Right ventricle myocardium superior (tissue), 1 donor: ENCODE data around the gene CASKIN1. TPM values are rescaled to one million over a fixed set of nuclear protein-coding genes. Genes with fewer than 3 reads are reported as not detected.

Source experiments
- ATAC-seq: fragments of 200-7000 bp; cut with Tn5 transposase; one replicate; pipeline ENCODE4 v1.9.1; 2020; ENCODE audit warnings: mild to moderate bottlenecking; ENCODE audit not compliant: poor library complexity
- DNase-seq: peaks from one replicate; pipeline ENCODE4 v3.0.0-alpha.2; 2020
- intact Hi-C: fragments of 100-400 bp; cut with DNase I; formaldehyde crosslinking; loops from one replicate; pipeline ENCODE4 v1.11.2; 2022
- total RNA-seq: library from RNA; stranded (reverse); fragmentation: NEBNext Ultra II Directional; extraction: Animal tissue kit (Norgen Biotek cat#: 25700); gene quantifications from one replicate; pipeline ENCODE4 v1.2.1, GENCODE V29; 2021
- donor health status: DM: no; HTN: yes; CAD: no; lungs with severe emphysema.

Gene CASKIN1
- total RNA-seq, 1 donor from 2014 or later, result 5.3 TPM

DNA sequence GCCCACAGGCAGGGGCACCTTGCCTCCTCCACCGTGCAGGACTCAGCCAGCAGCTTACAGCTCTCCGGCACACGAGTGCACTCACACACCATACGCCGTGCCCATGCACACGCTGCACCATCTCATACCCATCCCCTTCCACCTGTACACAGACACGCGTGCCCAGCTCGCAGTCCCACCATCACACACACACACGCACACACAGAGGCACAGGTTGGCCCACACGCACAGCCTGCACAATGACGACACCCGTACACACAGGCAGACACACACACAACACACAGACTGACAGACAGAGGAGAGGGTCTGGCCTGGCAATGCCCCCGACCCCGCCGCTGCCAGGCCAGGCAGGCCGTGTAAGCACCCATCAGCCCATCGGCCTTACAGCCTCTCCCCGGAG lies 12.1 kb downstream of the CASKIN1 start:
- no peak for ATAC-seq
- no peak for DNase-seq
- intact Hi-C loops, result loop anchor here (10.0 kb wide), 1 partner anchor 60 kb away; no protein-coding TSS in a partner anchor

DNA sequence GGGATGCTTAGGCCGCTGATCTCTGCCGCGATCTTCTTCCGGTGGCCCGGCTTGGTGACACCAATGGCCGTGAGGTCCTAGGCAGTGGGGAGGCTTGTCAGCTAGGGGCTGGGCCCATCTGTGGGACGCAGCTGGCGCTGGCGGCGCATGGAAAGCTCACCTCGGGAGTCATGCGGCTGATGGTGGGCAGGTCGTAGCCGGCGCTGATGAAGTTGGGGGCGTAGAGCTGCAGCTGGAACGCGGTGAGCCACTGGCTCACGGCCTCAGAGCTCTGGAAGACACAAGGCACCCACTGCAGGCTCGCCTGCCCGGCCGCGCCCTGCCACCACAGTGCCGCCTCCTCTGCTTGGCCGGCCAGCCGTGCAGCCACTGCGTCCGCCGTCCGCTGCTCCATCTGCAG lies 12.7 kb downstream of the CASKIN1 start:
- intact Hi-C loops, result loop anchor here (10.0 kb wide), 1 partner anchor 61 kb away; no protein-coding TSS in a partner anchor
- no peak for ATAC-seq
- no peak for DNase-seq

DNA sequence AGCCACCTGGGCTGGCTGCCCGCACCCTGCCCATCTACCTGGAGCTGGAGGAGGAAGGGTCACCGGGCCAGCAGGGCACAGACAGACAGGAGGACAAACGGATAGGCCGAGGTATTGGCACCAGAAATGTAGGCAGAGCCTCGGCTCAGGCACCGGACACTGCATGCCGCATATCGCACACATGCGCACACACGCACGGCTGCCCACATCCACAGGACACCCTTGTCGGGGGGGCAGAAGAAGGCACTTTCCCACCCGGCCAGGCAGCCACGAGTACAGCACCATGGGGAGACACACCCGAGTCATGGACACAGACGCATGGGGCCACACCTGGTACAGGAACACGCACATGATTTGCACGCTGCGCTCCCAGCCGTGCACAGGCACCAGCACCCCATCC lies 14.5 kb downstream of the CASKIN1 start:
- DNase-seq (no peak), ATAC-seq (no peak)
- intact Hi-C loops, result loop anchor here (10.0 kb wide), 1 partner anchor 63 kb away; no protein-coding TSS in a partner anchor

DNA sequence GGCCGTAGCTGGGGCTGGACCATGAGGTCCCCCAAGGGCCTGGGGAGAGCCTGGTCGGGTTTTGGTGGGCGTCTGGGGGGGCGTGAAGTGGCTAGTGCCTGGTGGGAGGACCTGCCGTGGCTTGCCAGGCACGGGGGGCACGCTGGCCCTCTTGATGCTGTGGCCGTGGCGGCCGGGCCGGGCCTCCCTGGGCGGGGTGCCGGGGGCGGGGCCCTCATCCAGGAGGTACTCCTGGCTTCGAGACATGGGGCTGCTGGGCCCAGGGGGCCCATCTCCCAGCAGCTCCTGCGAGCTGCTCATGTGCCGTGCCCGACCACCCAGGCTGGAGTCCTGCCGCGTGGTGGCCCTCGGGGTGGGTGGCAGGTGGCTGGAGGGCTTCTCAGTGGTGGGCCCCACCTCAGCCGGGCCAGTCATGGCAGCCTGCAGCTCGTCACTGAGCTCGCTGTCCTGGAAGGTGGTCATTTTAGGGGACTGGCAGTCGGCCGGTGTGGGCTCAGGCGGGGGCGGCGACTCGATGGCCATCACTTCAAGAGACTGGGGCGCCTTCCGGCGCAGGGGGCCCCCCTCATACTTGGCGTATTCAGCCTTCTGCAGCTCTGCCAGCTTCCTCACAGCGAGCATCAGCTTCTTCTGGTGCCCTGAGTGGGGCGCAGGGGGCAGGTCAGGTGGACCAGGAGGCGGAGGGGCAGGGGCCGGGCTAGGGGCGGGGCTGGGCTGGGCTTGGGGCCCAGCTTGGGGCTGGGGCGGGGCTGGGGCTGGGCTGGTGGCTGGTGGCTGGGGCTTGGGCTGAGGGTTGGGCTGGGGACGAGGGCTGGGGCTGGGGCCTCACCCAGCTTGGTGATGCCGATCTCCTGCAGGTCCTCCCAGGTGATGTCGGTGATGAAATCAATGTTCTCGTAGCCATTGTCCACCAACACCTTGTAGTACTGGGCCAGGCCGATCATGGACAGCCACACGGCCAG lies 15.2 kb downstream of the CASKIN1 start:
- intact Hi-C loops, result loop anchor here (10.0 kb wide), 1 partner anchor 64 kb away; no protein-coding TSS in a partner anchor
- no peak for ATAC-seq
- no peak for DNase-seq

DNA sequence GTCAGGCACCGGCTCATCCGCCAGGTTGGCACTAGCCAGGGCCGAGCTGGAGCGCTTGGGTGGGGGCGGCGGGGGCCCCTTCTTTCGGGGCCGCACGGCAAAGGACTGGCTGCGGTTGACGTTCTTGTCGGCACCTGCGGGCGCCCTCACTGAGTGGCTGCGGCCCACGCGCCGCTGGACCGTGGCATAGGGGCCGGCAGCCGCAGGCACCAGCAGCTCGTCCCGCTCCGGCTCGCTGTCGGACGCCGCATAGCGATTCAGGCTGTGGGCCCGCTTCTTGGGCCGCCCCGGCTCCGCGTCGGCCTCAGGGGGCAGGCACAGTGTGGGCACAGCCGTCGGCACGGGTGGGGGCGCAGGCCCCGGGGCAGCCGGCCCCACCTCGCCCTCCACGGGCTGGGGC lies 15.9 kb downstream of the CASKIN1 start:
- ATAC-seq, result no peak
- no peak for DNase-seq
- intact Hi-C loops, result loop anchor here (10.0 kb wide), 1 partner anchor 64 kb away; no protein-coding TSS in a partner anchor

DNA sequence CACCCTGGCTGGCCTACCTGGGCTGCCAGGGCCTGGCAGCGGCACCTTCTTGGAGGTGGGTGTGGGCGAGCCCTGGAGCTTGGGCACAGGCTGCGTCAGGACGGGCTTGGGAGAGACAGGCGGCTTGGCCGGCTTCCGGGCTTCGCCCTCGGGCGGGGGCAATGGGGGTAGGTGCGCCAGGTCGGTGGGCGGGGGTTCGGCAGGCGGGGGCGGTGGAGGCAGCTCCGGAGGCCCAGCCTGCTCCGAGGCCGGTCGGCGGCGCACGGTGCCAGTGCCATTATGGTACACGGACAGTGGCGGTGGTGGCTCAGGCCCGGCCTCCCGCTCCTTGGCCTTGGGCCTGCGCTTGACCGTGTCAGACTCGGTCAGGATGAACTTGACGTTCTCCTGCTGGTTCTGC lies 16.8 kb downstream of the CASKIN1 start:
- no peak for DNase-seq
- ATAC-seq, result no peak
- intact Hi-C loops, result no loop called here

DNA sequence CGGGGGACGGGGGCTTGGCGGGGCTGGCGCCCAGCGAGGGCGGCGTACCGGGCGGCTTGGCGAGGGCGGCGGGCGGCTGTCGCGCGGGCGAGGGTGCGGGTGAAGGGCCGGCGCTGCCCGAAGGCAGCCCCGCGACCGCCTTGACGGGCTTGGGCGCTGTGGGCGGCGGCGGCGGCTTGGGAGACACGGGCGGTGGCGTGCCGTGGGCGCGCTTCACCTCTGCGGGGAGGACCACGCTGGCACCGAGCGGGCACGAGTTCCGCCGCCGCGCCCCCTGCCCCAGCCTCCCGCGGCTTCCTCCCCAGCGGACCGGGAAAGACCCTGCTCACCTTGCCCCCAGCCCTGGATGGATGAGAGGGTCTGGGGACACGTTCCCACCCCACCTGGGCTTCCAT lies 17.3 kb downstream of the CASKIN1 start:
- DNase-seq (no peak), ATAC-seq (no peak)
- intact Hi-C loops, result no loop called here

DNA sequence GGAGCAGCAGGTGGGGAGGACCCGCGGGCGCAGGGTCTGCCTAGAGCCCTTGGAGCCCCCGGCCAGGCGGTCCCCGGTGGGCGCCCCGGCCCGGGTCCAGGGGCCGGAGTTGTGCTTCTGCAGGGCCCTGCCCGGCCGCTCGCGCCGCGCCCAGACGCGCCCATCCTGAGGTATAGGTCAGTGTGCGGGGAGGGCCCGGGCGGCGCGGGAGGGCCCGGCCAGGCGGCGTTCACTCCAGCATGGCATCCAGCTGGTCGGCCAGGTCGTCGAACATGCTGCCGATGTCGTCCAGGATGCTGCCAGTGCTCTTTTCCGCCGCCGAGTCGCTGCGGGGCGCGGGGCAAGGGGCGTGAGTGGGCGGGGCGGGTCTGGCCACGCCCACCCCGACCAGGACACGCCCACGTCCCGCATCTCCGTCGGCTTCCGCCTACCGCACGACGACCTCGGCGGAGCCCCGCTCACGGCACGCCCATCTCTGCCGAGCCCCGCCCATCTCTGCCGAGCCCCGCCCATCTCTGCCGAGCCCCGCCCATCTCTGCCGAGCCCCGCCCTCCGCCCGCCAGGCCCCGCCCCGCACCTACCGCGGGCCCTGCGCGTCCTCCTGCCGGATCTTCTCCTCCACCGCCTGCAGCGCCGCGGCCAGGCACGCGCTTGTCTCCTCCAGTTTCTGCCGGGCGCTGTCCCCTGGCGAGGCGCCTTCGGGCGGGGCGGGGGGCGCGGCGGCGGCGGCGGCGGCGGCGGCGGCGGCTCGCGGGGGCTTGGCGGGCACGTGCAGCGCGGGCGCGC lies 17.9 kb downstream of the CASKIN1 start:
- intact Hi-C loops, result no loop called here
- ATAC-seq (no peak), DNase-seq (no peak)

DNA sequence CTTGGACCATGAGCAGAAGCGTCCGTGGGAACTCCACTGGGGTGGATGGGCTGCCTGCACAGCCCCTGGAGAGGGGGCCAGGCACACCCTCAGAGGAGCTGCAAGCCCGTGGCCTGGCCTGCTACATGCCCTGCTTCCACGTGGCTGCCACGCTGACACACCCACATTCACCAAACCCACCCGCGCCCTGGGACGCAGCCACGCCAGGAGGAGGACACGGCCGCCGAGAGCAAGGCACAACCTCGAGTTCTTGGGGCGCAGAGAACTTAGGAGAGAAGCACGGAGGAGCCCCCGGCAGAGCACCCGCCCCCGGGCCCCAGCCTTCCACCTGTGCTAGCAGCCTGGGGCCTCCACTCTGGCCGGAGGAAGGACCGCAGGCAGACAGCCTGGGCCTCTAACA lies 18.8 kb downstream of the CASKIN1 start:
- no peak for ATAC-seq
- intact Hi-C loops, result no loop called here

DNA sequence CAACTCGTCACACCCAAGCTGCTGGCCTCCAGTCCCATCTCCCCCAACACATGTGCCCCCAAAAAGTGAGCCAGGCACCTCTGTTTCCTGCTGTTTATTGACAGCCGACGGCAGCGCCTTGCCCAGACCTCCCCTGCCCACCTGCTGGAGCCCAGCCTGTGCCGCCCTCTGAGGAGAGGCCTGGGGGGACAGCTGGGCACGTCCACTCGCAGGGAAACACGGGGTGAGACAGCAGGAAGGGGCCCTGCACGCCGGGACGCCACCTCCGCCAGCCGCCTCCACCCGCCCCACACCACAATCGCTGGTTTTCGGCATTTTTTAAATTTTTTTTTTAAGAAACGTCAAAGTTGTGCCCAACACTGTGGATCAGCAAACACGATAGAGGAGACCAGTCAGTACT lies 19.3 kb downstream of the CASKIN1 start:
- intact Hi-C loops, result no loop called here
- no peak for ATAC-seq
- DNase-seq, result no peak

More for the DNA sequence above, 18.8 kb downstream of the CASKIN1 start:
- DNase-seq, result no peak

DNA sequence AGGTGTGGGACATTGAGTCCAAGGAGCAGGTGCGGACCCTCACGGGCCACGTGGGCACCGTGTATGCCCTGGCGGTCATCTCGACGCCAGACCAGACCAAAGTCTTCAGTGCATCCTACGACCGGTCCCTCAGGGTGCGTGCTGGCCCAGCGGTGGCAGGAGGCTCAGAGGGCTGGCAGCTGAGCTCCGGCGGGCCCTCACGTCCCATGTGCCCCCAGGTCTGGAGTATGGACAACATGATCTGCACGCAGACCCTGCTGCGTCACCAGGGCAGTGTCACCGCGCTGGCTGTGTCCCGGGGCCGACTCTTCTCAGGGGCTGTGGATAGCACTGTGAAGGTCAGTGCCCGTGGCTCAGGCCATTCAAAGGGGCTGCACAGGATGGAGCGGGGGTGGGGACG lies 20.4 kb downstream of the CASKIN1 start:
- ATAC-seq, result no peak
- intact Hi-C loops, result no loop called here

DNA sequence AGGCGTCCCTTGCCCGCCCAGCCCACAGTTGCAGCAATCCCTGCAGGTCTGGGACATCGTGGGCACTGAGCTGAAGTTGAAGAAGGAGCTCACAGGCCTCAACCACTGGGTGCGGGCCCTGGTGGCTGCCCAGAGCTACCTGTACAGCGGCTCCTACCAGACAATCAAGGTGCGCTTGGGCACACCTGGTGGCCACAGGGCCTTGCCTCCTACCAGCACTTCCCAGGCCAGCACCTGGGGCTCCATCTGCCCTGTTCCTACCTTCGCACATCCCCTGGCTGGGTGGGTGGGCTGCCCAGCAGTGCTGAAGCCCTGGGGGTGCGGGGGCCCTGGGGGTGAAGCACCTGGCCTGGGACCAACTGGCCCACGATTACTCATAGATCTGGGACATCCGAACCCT lies 21.0 kb downstream of the CASKIN1 start:
- no peak for ATAC-seq
- intact Hi-C loops, result no loop called here

More for the DNA sequence above, 20.4 kb downstream of the CASKIN1 start:
- DNase-seq, result no peak

DNA sequence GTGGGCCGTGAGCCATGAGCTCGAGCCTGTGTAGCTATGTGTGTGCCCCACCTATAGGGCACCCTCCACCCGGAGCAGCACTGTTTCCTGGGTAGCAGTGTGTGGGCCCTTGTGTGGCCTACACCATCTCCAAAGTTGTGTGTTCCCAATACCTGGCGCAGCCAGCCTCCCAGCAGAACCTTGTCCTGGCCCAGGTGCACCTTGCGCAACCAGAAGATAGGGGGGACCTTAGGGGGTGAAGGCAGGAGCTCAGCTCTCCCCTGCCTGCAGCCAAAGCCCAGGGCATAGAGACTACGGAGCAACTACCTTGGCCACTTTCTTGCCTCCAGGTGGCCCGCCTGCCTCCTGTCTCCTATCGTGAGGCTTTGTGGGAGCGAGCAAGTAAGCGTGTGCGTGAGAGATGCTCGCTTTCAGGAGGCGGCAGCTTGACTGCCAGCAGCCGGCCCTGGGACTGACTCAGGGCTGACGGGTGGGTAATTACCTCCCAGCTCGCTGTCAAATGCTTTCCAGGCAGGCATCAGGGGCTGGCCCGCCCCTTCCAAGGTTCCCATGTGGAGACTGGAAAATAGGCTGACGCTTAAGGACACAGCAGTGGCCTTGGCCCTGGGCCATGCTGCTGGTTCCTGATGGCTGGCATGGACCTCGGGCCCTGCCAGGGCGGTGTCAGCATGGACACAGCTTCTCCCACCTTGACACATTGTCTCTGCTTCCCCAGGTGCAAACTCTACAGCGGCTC lies 21.8 kb downstream of the CASKIN1 start:
- no peak for ATAC-seq
- DNase-seq, result no peak
- intact Hi-C loops, result no loop called here

More for the DNA sequence above, 21.0 kb downstream of the CASKIN1 start:
- no peak for DNase-seq

DNA sequence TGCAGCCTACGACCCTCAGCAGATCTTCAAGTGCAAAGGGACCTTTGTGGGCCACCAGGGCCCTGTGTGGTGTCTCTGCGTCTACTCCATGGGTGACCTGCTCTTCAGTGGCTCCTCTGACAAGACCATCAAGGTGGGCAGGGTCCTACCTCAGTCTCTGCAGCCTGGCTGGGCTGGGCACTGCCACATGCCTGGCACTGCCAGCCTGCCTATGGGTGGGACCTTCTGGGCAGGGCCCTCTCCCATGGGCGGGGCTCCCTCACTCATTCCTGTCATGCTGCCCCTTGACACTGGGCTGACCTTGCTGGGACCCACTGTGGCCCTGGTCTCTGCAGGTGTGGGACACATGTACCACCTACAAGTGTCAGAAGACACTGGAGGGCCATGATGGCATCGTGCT lies 22.5 kb downstream of the CASKIN1 start:
- intact Hi-C loops, result no loop called here
- no peak for ATAC-seq
- no peak for DNase-seq

DNA sequence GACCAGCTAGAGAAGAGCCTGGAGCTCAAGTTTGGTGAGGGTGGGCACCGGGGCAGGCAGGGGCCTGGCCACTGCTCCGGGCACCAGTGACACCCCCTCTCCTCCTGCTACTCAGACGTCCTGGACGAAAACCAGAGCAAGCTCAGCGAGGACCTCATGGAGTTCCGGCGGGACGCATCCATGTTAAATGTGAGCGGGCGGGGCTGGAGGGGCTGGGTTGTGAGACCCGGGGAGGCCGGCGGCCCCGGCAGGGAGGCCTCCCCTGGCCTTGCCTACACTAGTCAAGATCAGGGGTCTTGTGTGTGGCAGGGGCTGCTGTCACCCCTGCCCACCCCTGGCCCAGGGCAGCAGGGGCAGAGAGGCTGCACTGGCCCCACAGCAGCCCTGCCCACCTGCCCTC lies 23.0 kb downstream of the CASKIN1 start:
- no peak for DNase-seq
- ATAC-seq, result no peak
- intact Hi-C loops, result no loop called here

DNA sequence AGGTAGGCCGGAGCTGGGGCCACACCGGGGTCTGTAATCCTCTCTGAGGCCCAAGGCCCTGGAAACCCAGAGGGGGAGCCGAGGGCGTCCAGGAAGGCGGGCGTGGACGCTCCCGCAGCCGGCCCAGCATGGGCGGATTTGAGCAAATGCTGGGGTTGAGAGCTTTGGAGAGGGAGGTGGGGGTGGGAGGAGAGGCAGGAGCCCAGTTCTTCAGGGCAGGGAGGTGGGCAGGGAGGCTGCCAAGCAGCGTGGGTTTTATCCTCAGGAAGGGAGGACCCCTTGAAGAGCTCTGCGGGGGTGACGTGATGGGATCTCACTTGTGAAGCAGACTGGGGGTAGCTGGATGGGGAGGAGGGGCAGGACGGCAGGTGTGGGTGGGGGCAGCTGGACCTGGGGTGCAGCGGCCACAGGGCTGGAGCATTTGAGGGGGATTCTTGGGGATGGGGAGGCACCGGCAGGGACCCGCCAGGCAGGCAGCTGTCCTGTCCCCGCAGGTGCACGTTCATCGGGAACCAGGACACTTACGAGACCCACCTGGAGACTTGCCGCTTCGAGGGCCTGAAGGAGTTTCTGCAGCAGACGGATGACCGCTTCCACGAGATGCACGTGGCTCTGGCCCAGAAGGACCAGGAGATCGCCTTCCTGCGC lies 23.6 kb downstream of the CASKIN1 start:
- DNase-seq, result no peak
- ATAC-seq, result no peak

DNA sequence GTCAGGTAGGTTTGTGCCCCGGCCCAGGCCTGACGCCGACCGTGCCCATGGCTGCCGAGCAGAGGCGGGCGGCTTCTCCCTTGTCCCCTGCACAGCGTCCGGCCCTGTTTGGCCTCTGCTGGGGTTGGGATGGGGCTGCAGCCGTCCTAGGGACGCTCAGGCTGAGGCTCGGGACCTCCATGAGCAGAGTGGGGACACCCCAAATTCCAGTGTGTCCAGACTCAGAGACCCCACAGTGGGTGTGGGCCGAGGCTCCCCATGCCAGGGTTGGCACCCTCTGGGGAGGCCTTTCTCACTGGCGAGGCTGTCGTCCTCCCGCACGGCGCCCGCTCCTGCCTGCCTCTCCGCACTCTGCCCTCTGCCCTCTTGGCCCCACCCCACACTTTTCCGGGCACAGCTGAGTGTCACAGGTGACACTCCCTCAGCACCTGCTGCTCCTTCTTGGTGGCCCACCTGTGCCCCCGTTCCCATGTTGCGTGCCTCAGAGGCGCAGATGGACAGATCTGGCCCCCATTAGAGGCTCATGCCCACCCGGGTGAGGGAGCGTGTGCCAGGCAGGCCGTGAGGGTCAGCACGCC lies 24.7 kb downstream of the CASKIN1 start:
- ATAC-seq, result no peak
- DNase-seq, result no peak
- intact Hi-C loops, result no loop called here

More for the DNA sequence above, 23.6 kb downstream of the CASKIN1 start:
- intact Hi-C loops, result no loop called here
